Measurements from ENCODE around the gene CLPTM1.

The CLPTM1 gene

GRCh38 chr19:45032421-45032820 lies 77.2 kb downstream of the CLPTM1 start:
- TF ChIP-seq TAF1 (IDR thresholded peaks at IDR 0.05; ENCODE audit: low read depth), result no peak
- no peak for TF ChIP-seq TEAD4 (IDR thresholded peaks at IDR 0.05)
- no peak for TF ChIP-seq USF1 (IDR thresholded peaks at IDR 0.05)
- no peak for TF ChIP-seq CREB1 (IDR thresholded peaks at IDR 0.05; ENCODE audit: low read depth)
- TF ChIP-seq CEBPB (IDR thresholded peaks at IDR 0.05), result no peak

GRCh38 chr19:45035755-45036154 lies 80.6 kb downstream of the CLPTM1 start:
- TF ChIP-seq ZBTB7A (IDR thresholded peaks at IDR 0.05; ENCODE audit: low read depth) (no peak), NFIC (IDR thresholded peaks at IDR 0.05) (no peak), RAD21 (IDR thresholded peaks at IDR 0.05; ENCODE audit: low read depth) (no peak), TCF12 (IDR thresholded peaks at IDR 0.05; ENCODE audit: low read depth) (no peak), USF1 (IDR thresholded peaks at IDR 0.05) (no peak), YY1 (IDR thresholded peaks at IDR 0.05; ENCODE audit: low read depth) (no peak), REST (IDR thresholded peaks at IDR 0.05; ENCODE audit: low read depth) (no peak), CREB1 (IDR thresholded peaks at IDR 0.05; ENCODE audit: low read depth) (no peak), CEBPB (IDR thresholded peaks at IDR 0.05) (no peak)

- TF ChIP-seq MAX (IDR thresholded peaks at IDR 0.05) (no peak), REST (IDR thresholded peaks at IDR 0.05; ENCODE audit: low read depth) (no peak), FOXM1 (IDR thresholded peaks at IDR 0.05; ENCODE audit: borderline replicate concordance, low read depth) (no peak), EGR1 (IDR thresholded peaks at IDR 0.05) (no peak), RAD21 (IDR thresholded peaks at IDR 0.05; ENCODE audit: low read depth) (no peak), USF1 (IDR thresholded peaks at IDR 0.05) (no peak), TAF1 (IDR thresholded peaks at IDR 0.05; ENCODE audit: low read depth) (no peak), TEAD4 (IDR thresholded peaks at IDR 0.05) (no peak), EP300 (IDR thresholded peaks at IDR 0.05; ENCODE audit: borderline replicate concordance) (no peak), YY1 (IDR thresholded peaks at IDR 0.05; ENCODE audit: low read depth) (no peak), NFIC (IDR thresholded peaks at IDR 0.05) (no peak), CEBPB (IDR thresholded peaks at IDR 0.05) (no peak), CREB1 (IDR thresholded peaks at IDR 0.05; ENCODE audit: low read depth) (no peak), TCF12 (IDR thresholded peaks at IDR 0.05; ENCODE audit: low read depth) (no peak), ZBTB7A (IDR thresholded peaks at IDR 0.05; ENCODE audit: low read depth) (no peak)
Measured at GRCh38 chr19:45037393-45038169, 82.4 kb downstream of the CLPTM1 start.

- TF ChIP-seq TAF1 (IDR thresholded peaks at IDR 0.05; ENCODE audit: low read depth), result peak; percentile 90
- TF ChIP-seq EP300 (IDR thresholded peaks at IDR 0.05; ENCODE audit: borderline replicate concordance), result no peak; the same call in 1 of the 2 replicates
- no peak for TF ChIP-seq TCF12 (IDR thresholded peaks at IDR 0.05; ENCODE audit: low read depth)
- peak; percentile 52; the same call in 1 of the 2 replicates for TF ChIP-seq CREB1 (IDR thresholded peaks at IDR 0.05; ENCODE audit: low read depth)
- TF ChIP-seq REST (IDR thresholded peaks at IDR 0.05; ENCODE audit: low read depth), result no peak
- TF ChIP-seq USF1 (IDR thresholded peaks at IDR 0.05), result no peak
- no peak; the same call in 1 of the 2 replicates for TF ChIP-seq EGR1 (IDR thresholded peaks at IDR 0.05)
- peak; percentile 80 for TF ChIP-seq MAX (IDR thresholded peaks at IDR 0.05)
- TF ChIP-seq CEBPB (IDR thresholded peaks at IDR 0.05), result no peak
- no peak for TF ChIP-seq RAD21 (IDR thresholded peaks at IDR 0.05; ENCODE audit: low read depth)
Measured at GRCh38 chr19:45038931-45039893, 84.0 kb downstream of the CLPTM1 start, which contains the start of gene CLASRP. Gene CLASRP, plus strand, starts transcription at chr19:45039045. Its CDS starts 1,168 bp downstream, at chr19:45040213.

All from Ishikawa (cell line).